ACC112 (cell line): ENCODE measurements around the gene ZNF622.

Experiments used
- H2AFZ ChIP-seq: fragments of 200-600 bp; sonication (generic); one replicate; pipeline ENCODE4 v1.6.0; 2017; ENCODE audit warnings: antibody characterized with exemption, low read length; ENCODE audit not compliant: unreplicated experiment
- H3K27ac ChIP-seq: fragments of 200-600 bp; sonication (generic); 2 replicates; pipeline ENCODE4 v1.5.1; 2014; ENCODE audit warnings: low read depth, mild to moderate bottlenecking, antibody characterized with exemption, low read length, moderate library complexity
- H3K27me3 ChIP-seq: fragments of 200-600 bp; sonication (generic); 2 replicates; pipeline ENCODE4 v1.6.1; 2014; ENCODE audit warnings: mild to moderate bottlenecking, antibody characterized with exemption, low read length, moderate library complexity, mixed read lengths; ENCODE audit not compliant: insufficient read depth
- H3K36me3 ChIP-seq: fragments of 200-600 bp; sonication (generic); 2 replicates; pipeline ENCODE4 v1.6.1; 2016; ENCODE audit warnings: mild to moderate bottlenecking, antibody characterized with exemption, low read length, moderate library complexity, mixed read lengths; ENCODE audit not compliant: insufficient read depth
- H3K4me1 ChIP-seq: fragments of 200-600 bp; sonication (generic); one replicate; pipeline ENCODE4 v1.6.1; 2016; ENCODE audit warnings: low read length, mixed read lengths; ENCODE audit not compliant: insufficient read depth, unreplicated experiment, control insufficient read depth
- H3K4me3 ChIP-seq: fragments of 200-600 bp; sonication (generic); 2 replicates; pipeline ENCODE4 v1.5.1; 2014; ENCODE audit warnings: mild to moderate bottlenecking, low read depth, low read length
- H3K79me2 ChIP-seq: fragments of 200-600 bp; sonication (generic); one replicate; pipeline ENCODE4 v1.6.0; 2016; ENCODE audit warnings: low read length; ENCODE audit not compliant: control insufficient read depth, unreplicated experiment, insufficient read depth

Gene ZNF622

DNA sequence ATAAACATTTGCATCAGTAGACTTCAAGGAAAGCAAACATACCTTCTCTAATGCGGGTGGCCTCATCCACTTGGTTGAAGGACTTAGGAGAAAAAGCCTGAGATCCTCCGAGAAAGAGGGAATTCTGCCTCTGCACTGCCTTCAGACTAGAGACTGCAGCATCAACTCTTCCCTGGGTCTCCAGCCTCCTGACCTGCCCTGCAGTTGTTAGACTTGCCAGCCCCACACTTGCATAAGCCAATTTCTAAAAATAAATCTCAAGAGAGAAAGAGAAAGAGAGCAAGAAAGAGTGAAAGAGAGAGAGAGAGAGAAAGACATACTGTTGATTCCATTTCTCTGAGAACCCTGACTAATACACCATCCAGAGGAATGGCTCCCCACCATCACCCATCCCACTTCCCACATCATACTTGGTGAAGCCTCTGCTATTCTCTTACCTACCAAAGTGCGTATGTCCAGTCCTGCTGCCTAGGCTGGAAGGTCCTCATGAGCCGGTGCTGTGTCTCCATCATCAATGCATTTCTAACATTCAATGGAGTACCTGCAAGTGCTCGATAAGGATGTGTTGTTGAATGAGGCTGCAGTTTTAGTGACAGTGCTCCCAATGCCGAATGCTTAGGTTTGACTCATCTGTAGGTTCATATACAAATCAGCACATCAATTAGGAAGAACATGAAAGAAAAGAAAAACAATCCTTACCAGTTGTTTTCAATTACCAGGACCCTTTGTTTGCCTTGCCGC is 35.1 kb downstream of the ZNF622 start:
- Histone ChIP-seq H3K79me2 (no peaks in the 10 kb centered on the region), H3K4me1 (no peaks in the 10 kb centered on the region), H3K36me3 (no peaks in the 10 kb centered on the region), H2AFZ (no peak overlapping the region), H3K27me3 (peaks cover 80% of the 10 kb centered on the region), H3K27ac (no peak overlapping the region), H3K4me3 (no peak overlapping the region)

DNA sequence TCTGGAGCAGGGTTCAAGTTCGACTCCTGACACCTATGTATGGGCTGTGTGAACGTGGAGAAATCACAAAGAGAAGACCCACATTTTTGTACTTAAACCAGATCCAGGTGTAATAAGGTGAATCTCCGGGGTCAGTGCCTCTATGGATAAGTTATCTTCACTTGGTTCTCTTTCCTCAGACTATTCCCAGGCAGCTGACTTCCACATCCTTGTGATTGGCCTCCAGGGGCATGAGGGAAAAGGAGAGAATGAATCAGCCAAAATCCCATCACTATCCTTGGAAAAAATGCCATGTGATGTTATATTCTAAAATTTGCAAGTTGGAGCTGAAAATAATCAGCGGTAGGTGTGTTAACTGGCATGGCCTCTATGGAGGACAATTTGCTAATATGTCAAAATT is 37.2 kb downstream of the ZNF622 start:
- Histone ChIP-seq H3K36me3 (no peaks in the 10 kb centered on the region), H3K4me1 (no peaks in the 10 kb centered on the region), H3K27me3 (peaks cover 60% of the 10 kb centered on the region), H3K4me3 (no peak overlapping the region), H2AFZ (no peak overlapping the region), H3K79me2 (no peaks in the 10 kb centered on the region), H3K27ac (no peak overlapping the region)

DNA sequence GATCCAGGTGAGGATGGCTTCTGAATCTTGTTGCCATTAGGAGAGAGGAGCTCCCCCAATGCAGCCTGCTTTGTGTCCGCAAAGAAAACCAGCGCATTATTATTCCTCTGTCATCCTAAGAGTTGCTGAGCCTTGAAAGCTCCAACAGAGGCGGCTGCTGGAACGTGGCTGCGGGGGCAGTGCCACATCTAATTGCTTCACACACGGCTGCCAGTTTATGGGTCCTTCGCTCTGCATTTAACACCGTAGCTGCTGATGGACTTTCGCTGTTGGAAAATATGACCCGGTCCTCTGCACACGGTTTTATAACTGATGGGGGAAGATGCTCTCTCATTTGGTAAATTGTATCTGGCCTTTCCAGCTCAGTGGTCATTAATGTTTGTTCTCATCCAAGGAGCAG is 38.0 kb downstream of the ZNF622 start:
- H3K27me3 ChIP-seq = peaks cover 52% of the 10 kb centered on the region
- H3K36me3 ChIP-seq = no peaks in the 10 kb centered on the region
- no peaks in the 10 kb centered on the region for H3K4me1 ChIP-seq
- H3K79me2 ChIP-seq = no peaks in the 10 kb centered on the region
- H2AFZ ChIP-seq = no peak overlapping the region
- no peak overlapping the region for H3K27ac ChIP-seq
- no peak overlapping the region for H3K4me3 ChIP-seq

DNA sequence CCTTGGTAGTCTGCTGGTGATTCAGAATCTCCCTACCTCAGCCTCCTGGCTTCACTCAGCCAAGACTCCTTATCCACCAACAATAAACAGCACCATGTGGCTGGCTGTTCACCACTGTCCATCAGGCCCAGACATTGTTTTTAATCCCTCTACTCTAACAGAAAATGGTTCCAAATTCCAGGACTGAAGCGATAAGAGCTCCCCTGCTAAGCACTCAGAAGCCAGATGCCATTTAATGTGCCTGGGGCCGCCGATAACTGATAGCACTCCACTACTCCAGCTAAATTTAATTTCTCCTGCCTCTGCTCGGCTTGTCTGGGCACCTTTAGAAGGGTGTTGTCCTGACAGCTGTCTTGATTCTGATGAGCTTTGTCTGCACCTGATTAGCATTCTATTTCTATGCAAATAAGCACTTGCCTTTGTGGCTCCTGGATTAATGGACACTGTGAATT is 47.1 kb downstream of the ZNF622 start:
- peaks cover 49% of the 10 kb centered on the region for H3K27me3 ChIP-seq
- H2AFZ ChIP-seq = no peak overlapping the region
- H3K79me2 ChIP-seq = no peaks in the 10 kb centered on the region
- no peak overlapping the region for H3K27ac ChIP-seq
- no peaks in the 10 kb centered on the region for H3K36me3 ChIP-seq
- no peaks in the 10 kb centered on the region for H3K4me1 ChIP-seq
- H3K4me3 ChIP-seq = no peak overlapping the region

DNA sequence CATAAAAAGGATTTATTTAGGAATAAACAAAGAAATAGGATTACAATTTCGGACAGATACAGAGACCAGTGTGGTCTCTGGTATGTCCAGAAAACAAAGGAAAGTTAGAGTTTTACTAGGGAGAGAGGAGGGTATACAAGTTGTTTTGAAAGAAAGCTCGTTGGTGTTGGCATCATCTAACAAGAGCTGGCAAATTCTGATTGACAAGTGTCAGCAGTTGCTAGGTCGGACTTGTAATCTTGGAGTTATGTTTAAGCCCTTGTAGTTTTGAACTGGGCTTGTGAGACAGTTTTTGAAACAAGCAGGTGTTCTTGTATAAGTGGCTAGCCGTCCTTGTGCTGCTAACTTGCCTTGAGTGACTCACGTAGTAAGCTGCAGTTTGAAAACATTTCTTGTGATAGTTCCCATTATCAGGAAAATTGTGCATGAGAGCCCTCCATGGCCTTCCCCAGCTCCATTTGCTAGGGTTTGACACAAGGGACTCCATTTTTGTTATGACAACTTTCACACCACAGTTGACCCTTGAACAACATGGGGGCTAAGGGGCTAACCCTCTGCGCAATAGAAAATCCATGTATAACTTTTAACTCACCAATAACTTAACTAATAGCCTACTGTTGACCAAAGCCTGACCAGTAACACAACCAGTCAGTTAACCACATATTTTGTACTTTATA is 48.1 kb downstream of the ZNF622 start:
- H3K4me3 ChIP-seq = no peak overlapping the region
- no peaks in the 10 kb centered on the region for H3K4me1 ChIP-seq
- H3K36me3 ChIP-seq = no peaks in the 10 kb centered on the region
- H3K27ac ChIP-seq = no peak overlapping the region
- no peak overlapping the region for H2AFZ ChIP-seq
- no peaks in the 10 kb centered on the region for H3K79me2 ChIP-seq
- peaks cover 55% of the 10 kb centered on the region for H3K27me3 ChIP-seq

DNA sequence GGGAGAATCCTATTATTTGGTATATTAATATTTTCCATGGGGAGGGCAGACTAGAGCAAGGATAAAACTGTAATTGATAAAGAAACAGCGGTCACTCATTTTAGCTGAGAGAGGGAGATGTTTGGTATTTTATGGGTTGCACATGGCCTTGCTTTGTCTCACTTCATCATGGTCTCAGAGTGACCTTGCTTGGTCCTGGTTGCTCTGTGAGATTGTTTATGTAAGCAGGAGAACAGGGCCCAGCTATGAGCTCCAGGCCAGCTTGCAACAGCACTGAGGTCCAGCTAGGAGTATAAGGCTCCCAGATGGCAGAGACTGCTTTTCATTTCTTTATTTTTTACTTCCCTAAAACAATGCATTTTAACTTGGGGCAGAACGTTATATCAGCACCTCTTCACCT is 50.7 kb downstream of the ZNF622 start:
- Histone ChIP-seq H3K27ac (no peak overlapping the region), H3K36me3 (no peaks in the 10 kb centered on the region), H3K27me3 (peaks cover 73% of the 10 kb centered on the region), H3K79me2 (no peaks in the 10 kb centered on the region), H3K4me3 (no peak overlapping the region), H3K4me1 (no peaks in the 10 kb centered on the region), H2AFZ (no peak overlapping the region)

DNA sequence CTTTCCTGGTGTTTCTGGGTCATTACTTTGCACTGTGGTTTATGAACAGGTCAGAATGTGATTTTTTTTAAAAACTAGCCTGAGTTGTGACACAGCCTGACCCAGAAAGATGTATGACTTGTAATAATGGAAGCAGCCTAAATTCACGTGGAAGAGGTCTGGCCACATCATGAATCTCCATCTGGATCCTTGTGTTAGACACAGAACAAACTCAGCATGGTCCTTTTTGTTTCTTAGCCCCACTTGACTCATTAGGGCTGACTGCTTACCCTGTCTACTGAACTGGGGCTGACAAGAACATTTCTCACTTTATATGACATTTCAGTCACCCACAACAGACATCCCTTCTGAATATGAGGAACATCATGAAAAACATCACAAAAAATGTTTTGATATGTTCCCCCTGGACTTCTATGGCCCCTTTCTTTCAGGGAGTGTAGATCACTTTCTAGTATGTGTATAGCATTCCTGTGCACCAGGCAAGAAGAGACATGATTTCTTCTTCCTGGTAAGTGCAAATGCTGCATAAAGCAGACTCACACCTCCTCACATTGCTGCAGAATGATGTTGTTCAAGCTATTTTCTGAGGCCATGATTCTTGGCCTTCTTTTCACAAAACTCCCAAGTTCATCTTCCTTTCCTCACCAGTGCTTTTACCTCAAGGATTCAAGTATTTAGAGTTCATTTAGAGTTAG is 52.3 kb downstream of the ZNF622 start:
- Histone ChIP-seq H3K4me1 (no peaks in the 10 kb centered on the region), H2AFZ (no peak overlapping the region), H3K27ac (no peak overlapping the region), H3K4me3 (no peak overlapping the region), H3K79me2 (no peaks in the 10 kb centered on the region), H3K36me3 (no peaks in the 10 kb centered on the region), H3K27me3 (peaks cover 70% of the 10 kb centered on the region)

DNA sequence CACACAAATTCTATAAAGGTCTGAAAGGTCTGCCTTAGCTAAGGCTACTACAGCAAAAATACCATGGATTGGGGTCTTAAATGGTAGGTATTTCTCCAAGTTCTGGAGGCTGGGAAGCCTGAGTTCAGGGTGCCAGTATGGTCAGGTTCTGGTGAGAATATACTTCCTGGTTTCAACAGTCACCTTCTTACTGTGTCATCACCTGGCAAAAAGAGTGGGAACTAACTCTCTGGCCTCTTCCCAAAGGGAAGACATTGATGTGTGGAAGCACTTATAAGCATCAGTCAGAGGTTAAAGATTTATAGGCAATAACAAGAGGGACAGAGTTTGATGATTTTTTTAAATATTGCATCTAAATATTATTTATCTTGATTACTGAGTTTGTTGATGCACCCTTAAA is 53.0 kb downstream of the ZNF622 start:
- Histone ChIP-seq H2AFZ (no peak overlapping the region), H3K27ac (no peak overlapping the region), H3K27me3 (peaks cover 62% of the 10 kb centered on the region), H3K4me3 (no peak overlapping the region), H3K36me3 (no peaks in the 10 kb centered on the region), H3K79me2 (no peaks in the 10 kb centered on the region), H3K4me1 (no peaks in the 10 kb centered on the region)

DNA sequence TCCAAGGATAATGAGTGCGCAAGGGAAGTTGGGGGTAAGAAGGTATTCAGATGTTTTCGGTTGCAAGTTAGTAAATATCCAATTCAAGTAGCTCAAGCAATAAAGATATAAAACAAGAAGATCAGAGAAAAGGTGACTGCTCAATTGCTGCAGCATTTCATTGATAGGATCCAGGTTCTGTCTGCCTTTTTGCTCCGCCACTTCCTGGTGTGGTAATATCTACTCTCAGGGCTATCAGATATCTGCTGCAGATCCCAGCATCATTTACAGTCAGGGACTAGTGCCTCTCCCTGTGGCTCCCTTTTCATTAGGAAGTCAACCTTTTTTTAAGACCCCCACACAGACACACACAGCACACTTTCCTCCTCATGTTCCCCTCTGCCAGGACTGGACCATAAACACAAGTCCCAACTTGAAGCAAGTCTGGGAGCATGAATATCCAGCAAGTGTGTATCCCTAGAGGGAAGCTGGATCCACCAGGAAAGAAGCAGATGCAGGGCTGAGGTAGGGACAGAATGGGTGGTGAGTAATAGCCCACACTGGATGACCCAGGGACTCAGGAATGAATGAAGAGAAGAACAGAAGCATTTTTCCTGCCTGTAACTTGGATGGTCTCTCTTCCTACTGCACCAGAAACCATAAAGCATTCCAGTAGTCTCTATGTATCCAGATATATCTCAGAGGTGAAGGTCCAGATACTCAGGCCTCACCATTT is 53.7 kb downstream of the ZNF622 start:
- Histone ChIP-seq H3K27me3 (peaks cover 56% of the 10 kb centered on the region), H3K36me3 (no peaks in the 10 kb centered on the region), H3K27ac (no peak overlapping the region), H3K4me1 (no peaks in the 10 kb centered on the region), H3K4me3 (no peak overlapping the region), H3K79me2 (no peaks in the 10 kb centered on the region), H2AFZ (no peak overlapping the region)

DNA sequence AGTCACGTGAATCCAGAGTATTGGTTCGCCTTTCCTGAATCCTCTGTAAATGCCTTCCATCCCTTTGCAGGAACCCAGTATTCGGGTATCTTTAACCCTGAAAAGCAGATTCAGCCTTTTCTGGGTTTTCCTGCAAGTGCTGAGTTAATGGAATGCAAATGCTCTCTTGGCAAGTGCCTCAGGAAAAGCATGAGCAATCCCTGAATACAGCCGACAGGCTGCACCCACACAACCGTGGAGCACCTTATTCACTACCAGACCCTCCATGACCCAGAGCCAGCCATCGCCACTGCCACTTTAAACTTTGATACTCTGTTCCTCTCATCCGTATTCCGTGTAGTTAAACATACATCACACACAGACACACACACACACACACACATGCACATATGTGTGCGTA is 54.4 kb downstream of the ZNF622 start:
- H3K27ac ChIP-seq = no peak overlapping the region
- no peaks in the 10 kb centered on the region for H3K4me1 ChIP-seq
- peaks cover 54% of the 10 kb centered on the region for H3K27me3 ChIP-seq
- H3K4me3 ChIP-seq = no peak overlapping the region
- no peak overlapping the region for H2AFZ ChIP-seq
- no peaks in the 10 kb centered on the region for H3K79me2 ChIP-seq
- no peaks in the 10 kb centered on the region for H3K36me3 ChIP-seq
